Lower leg skin (tissue), 4 donors: Measurements from ENCODE around the gene ZNF282. TPM values are rescaled to one million over a fixed set of nuclear protein-coding genes. Genes with fewer than 3 reads are reported as not detected.
"Not testable (repeated sequence)": the region's sequence is repeated elsewhere in the genome, so short reads cannot be mapped to it uniquely, and the experiment has no call there.

ENCODE experiments used
- DNase-seq, 2 donors: peaks; one replicate each; pipeline ENCODE4 v3.0.0-alpha.2; 2019; ENCODE audit warnings: low spot score in 2 of 2
- H3K4me3 ChIP-seq: fragments of 200-600 bp; sonication (generic); 2 replicates; pipeline ENCODE4 v1.5.1; 2017; ENCODE audit warnings: mild to moderate bottlenecking, low read depth; ENCODE audit not compliant: poor library complexity, severe bottlenecking
- CTCF ChIP-seq, 3 donors: fragments of 450-650 bp; IDR thresholded peaks; one replicate each; pipeline ENCODE4 v1.5.1; 2016; ENCODE audit warnings: antibody characterized with exemption in 3 of 3, mild to moderate bottlenecking in 3 of 3, moderate library complexity in 2 of 3
- POLR2A ChIP-seq, 2 donors: fragments of 450-650 bp; IDR thresholded peaks; one replicate each; pipeline ENCODE4 v1.6.1; 2016 to 2017; ENCODE audit warnings: antibody characterized with exemption in 2 of 2, mild to moderate bottlenecking in 1 of 2, moderate library complexity in 1 of 2
- WGBS, 2 donors: methylation state at CpG; one replicate each; pipeline ENCODE4 v1.1.5; 2018; 5-methylcytosine and 5-hydroxymethylcytosine counted together
- intact Hi-C: fragments of 100-400 bp; cut with DNase I; formaldehyde crosslinking; loops from one replicate; pipeline ENCODE4 v1.15.0; 2023; ENCODE audit warnings: low total_unique reads
- total RNA-seq, 4 donors: library from RNA; depleted of rRNA; stranded (reverse); fragments of >200 nt; gene quantifications; one replicate each; pipeline ENCODE4 v1.1.0, GENCODE V29; 2016

ZNF282 gene
- total RNA-seq, 4 donors from 2014 or later, result 22.4 to 47.5 (median 36.1) TPM

DNA sequence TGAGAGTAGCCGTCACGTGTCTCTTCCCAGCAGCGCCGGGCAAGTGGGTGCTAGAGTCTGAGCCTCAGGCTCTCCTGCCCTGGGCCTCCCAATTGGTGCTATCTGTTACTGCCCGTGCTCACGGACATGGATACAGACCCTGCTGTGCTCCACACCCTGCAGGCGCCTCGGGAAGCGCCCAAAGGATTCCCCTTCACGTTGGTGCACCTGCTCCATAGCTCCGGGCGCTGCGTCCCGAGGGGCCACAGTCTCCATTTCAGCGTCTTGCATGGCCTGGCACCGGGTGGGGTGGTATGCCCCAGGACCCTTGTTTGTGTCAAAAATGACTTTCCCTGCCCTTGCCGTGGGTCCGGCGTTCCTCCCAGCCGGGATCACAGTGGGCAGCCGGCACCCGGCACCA lies 30.3 kb downstream of the ZNF282 start:
- WGBS, 2 donors, result 91 to 92% methylated on average over 21 to 22 of the region's 22 CpGs
- intact Hi-C loops, result no loop called here
- H3K4me3 ChIP-seq, result no peak overlapping the region
- TF ChIP-seq CTCF (IDR thresholded peaks at IDR 0.05), result no peak
- DNase-seq, result no peak

DNA sequence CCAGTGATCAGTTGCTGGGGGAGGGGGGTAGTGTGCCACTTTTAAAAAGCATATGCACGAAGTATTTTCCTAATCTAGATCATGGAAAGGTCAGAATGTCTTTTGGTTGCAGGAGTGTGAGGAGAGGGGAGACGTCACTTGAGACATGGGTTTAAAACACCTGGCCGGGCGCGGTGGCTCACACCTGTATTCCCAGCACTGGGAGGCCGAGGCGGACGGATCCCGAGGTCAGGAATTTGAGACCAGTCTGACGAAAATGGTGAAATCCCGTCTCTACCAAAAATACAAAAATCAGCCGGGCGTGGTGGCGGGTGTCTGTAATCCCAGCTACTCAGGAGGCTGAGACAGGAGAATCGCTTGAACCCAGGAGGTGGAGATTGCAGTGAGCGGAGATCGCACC lies 31.0 kb downstream of the ZNF282 start:
- H3K4me3 ChIP-seq, DNase-seq, intact Hi-C loops: not testable (repeated sequence)
- 90 to 92% methylated on average over 17 of the region's 17 CpGs for WGBS, 2 donors

GRCh38 chr7:149226840-149227494 lies 31.6 kb downstream of the ZNF282 start:
- TF ChIP-seq CTCF (IDR thresholded peaks at IDR 0.05), result no peak
- TF ChIP-seq POLR2A (IDR thresholded peaks at IDR 0.05), result no peak
- DNase-seq, result no peak
- H3K4me3 ChIP-seq, result no peak overlapping the region
- intact Hi-C loops, result no loop called here
- WGBS, 2 donors, result 79 to 97% methylated on average over 6 of the region's 6 CpGs

DNA sequence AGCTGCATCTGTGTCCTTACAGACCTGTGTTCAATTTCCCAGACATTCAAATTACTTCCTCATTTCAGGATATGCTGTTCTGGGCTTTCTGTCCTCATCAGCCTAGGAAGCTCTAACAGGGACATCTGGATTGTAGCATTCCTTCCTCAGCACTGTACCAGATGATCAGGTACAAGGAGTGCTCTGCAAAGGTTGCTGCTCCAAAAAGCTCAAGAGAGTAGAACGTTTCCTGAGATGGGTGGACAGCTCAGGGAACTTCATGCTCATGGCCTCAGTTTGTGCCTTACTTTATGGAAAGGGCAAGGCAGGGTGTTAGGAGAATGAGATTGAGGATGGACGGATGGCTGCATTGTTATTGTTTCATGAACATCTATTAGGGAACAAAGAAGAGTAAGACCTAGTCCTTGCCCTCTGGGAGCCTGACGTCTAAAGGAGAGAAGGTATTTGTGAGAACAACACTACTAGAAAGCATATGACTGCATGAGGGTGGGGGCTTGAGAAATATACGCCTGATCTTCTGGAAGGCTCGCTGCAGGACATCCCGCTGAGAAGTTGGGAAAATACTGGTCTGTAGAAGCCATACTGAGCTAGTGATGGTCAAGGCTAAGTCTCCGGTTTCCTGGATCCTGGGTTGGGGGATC lies 33.6 kb downstream of the ZNF282 start:
- intact Hi-C loops, result no loop called here
- 53 to 56% methylated on average over 7 of the region's 7 CpGs for WGBS, 2 donors
- DNase-seq, result no peak
- no peak overlapping the region for H3K4me3 ChIP-seq
- TF ChIP-seq POLR2A (IDR thresholded peaks at IDR 0.05) (no peak), CTCF (IDR thresholded peaks at IDR 0.05) (no peak)

- WGBS, 2 donors, result 56 to 61% methylated on average over 6 of the region's 6 CpGs
- H3K4me3 ChIP-seq, result no peak overlapping the region
- DNase-seq, result no peak
- TF ChIP-seq POLR2A (IDR thresholded peaks at IDR 0.05) (no peak), CTCF (IDR thresholded peaks at IDR 0.05) (no peak)
- intact Hi-C loops, result no loop called here
These were observed 34.2 kb downstream of the ZNF282 start for GRCh38 chr7:149229526-149229925.

GRCh38 chr7:149232362-149232761 lies 37.0 kb downstream of the ZNF282 start:
- H3K4me3 ChIP-seq, result no peak overlapping the region
- TF ChIP-seq CTCF (IDR thresholded peaks at IDR 0.05) (no peak), POLR2A (IDR thresholded peaks at IDR 0.05) (no peak)
- no peak for DNase-seq
- WGBS, 2 donors, result 66 to 78% methylated on average over 2 of the region's 2 CpGs
- intact Hi-C loops, result no loop called here

DNA sequence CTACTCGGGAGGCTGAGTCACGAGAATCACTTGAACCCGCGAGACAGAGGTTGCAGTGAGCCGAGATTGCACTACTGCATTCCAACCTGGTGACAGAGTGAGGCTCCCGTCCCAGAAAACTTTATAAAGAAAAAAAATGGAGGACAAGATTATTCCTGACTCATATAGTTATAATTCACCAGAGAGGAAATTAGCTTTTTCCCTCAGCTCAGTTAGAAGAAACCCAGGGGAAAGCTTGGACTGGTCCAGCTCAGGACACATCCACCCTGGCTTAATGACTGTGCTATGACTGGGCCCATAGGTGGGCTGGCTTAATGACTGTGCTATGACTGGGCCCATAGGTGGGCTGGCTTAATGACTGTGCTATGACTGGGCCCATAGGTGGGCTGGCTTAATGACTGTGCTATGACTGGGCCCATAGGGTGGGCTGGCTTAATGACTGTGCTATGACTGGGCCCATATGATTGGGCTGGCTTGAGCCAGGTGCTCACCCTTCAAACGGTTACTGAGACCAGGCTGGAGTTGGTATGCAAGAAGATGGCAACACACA lies 38.4 kb downstream of the ZNF282 start:
- intact Hi-C loops, DNase-seq, H3K4me3 ChIP-seq: not testable (repeated sequence)
- WGBS, 2 donors, result 30 to 60% methylated on average over 7 of the region's 7 CpGs
